Gastrocnemius medialis (tissue), 4 donors: Measurements from ENCODE around the gene DAGLA.

Experiments
- POLR2A ChIP-seq, 2 donors: fragments of 450-650 bp; IDR thresholded peaks; one replicate each; pipeline ENCODE4 v1.6.1; 2017; ENCODE audit warnings: antibody characterized with exemption in 2 of 2, mild to moderate bottlenecking in 2 of 2, moderate library complexity in 2 of 2
- TF ChIP-seq, protein P1 (sequence below), 5 experiments: fragments of 450-650 bp in 3 of 5; fragments of 200-600 bp in 2 of 5; sonication (generic) in 2 of 5; IDR thresholded peaks in 4 of 5; conservative IDR thresholded peaks in 1 of 5; 1 replicate in 4 of 5; 2 replicates in 1 of 5; pipeline ENCODE4 v1.5.1; 2016 to 2019; ENCODE audit warnings: antibody characterized with exemption in 5 of 5, mild to moderate bottlenecking in 3 of 5, moderate library complexity in 3 of 5

DNA sequence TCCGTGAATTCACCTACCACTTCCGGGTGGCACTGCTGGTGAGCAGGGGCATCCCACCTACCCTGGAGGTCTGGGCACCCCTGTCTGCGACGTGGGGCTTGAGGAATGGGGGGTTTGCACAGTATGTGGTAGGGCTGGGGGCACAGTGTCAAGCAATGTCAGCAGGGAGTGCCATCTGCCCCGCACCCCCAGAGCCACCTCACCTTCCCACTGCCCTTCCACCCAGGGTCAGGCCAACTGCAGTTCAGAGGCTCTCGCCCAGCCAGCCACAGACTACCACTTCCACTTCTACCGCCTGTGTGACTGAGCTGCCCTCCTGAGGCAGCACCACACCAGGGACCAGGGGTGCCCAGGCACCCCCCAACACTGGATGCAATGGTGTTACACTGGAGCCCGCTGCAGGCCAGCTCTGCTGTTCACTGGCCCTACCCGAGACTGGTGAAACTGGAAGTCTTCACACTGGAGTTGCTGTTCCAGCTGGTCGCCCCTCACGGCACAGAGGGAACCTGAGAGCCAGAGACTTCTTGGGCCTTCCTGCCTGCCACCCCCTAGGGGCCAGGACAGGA, 105.7 kb downstream of the DAGLA start:
- TF ChIP-seq, protein P1, sequence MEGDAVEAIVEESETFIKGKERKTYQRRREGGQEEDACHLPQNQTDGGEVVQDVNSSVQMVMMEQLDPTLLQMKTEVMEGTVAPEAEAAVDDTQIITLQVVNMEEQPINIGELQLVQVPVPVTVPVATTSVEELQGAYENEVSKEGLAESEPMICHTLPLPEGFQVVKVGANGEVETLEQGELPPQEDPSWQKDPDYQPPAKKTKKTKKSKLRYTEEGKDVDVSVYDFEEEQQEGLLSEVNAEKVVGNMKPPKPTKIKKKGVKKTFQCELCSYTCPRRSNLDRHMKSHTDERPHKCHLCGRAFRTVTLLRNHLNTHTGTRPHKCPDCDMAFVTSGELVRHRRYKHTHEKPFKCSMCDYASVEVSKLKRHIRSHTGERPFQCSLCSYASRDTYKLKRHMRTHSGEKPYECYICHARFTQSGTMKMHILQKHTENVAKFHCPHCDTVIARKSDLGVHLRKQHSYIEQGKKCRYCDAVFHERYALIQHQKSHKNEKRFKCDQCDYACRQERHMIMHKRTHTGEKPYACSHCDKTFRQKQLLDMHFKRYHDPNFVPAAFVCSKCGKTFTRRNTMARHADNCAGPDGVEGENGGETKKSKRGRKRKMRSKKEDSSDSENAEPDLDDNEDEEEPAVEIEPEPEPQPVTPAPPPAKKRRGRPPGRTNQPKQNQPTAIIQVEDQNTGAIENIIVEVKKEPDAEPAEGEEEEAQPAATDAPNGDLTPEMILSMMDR (IDR thresholded peaks at IDR 0.05 in 4 of 5, conservative IDR thresholded peaks at IDR 0.05 in 1 of 5) = no peak
- TF ChIP-seq POLR2A (IDR thresholded peaks at IDR 0.05) = no peak
